ENCODE data around the gene AMPH. TPM values are rescaled to one million over a fixed set of nuclear protein-coding genes. Genes with fewer than 3 reads are reported as not detected.
A peak's percentile ranks its signal among the peaks of the same experiment; 100 is the strongest.
"Not testable (repeated sequence)": the region's sequence is repeated elsewhere in the genome, so short reads cannot be mapped to it uniquely, and the experiment has no call there.

AMPH gene
- total and polyA plus RNA-seq, 2 donors (not counting 1 experiment from before 2014, with no cell fraction given): 2.4 to 3.6 TPM

GRCh38 chr7:38349869-38350583, 281.1 kb downstream of the AMPH start:
- H3K9me3 ChIP-seq (ENCODE audit: control insufficient read depth, insufficient read depth, low read depth, low read length); H3K4me2 ChIP-seq (ENCODE audit: extremely low read depth, insufficient read depth, low read length); H3K36me3 ChIP-seq (ENCODE audit: control insufficient read depth, insufficient read depth, low read length); H3K27ac ChIP-seq (ENCODE audit: insufficient read depth, low read length); H3K4me3 ChIP-seq (replicated peaks in 1 of 4; ENCODE audit: control extremely low read depth in 1 of 4, insufficient read depth in 1 of 4, low read depth in 3 of 4, low read length in 4 of 4); H3K9ac ChIP-seq (ENCODE audit: insufficient read depth, low read length); H3K79me2 ChIP-seq (ENCODE audit: control insufficient read depth, insufficient read depth, low read length); H4K20me1 ChIP-seq (ENCODE audit: control insufficient read depth, extremely low read depth, insufficient read depth, low read length); H2AFZ ChIP-seq (ENCODE audit: low read length); H3K4me1 ChIP-seq (ENCODE audit: control insufficient read depth, extremely low read depth, insufficient read depth, low read length); H3K27me3 ChIP-seq (ENCODE audit: control insufficient read depth, insufficient read depth, low read length): not testable (repeated sequence)
- peak in 1 of 2 donors; percentile 10 for DNase-seq (ENCODE audit: low read depth in 2 of 2)
- peak in 1 of 2 donors; percentile 25 for TF ChIP-seq CTCF (conservative IDR thresholded peaks at IDR 0.05 in 1 of 2, IDR thresholded peaks at IDR 0.05 in 1 of 2; ENCODE audit: low read depth in 1 of 2, low read length in 2 of 2)

GRCh38 chr7:38349126-38349795, 281.9 kb downstream of the AMPH start:
- not testable (repeated sequence) for H3K9me3 ChIP-seq (ENCODE audit: control insufficient read depth, insufficient read depth, low read depth, low read length); H3K79me2 ChIP-seq (ENCODE audit: control insufficient read depth, insufficient read depth, low read length); H3K9ac ChIP-seq (ENCODE audit: insufficient read depth, low read length); H3K36me3 ChIP-seq (ENCODE audit: control insufficient read depth, insufficient read depth, low read length); H2AFZ ChIP-seq (ENCODE audit: low read length); H3K4me3 ChIP-seq (replicated peaks in 1 of 4; ENCODE audit: control extremely low read depth in 1 of 4, insufficient read depth in 1 of 4, low read depth in 3 of 4, low read length in 4 of 4); H4K20me1 ChIP-seq (ENCODE audit: control insufficient read depth, extremely low read depth, insufficient read depth, low read length); H3K27me3 ChIP-seq (ENCODE audit: control insufficient read depth, insufficient read depth, low read length); H3K27ac ChIP-seq (ENCODE audit: insufficient read depth, low read length); DNase-seq (ENCODE audit: low read depth in 2 of 2); H3K4me2 ChIP-seq (ENCODE audit: extremely low read depth, insufficient read depth, low read length); H3K4me1 ChIP-seq (ENCODE audit: control insufficient read depth, extremely low read depth, insufficient read depth, low read length)

GRCh38 chr7:38345299-38346172, 285.6 kb downstream of the AMPH start:
- H3K27ac ChIP-seq (ENCODE audit: insufficient read depth, low read length); H3K36me3 ChIP-seq (ENCODE audit: control insufficient read depth, insufficient read depth, low read length); H4K20me1 ChIP-seq (ENCODE audit: control insufficient read depth, extremely low read depth, insufficient read depth, low read length); H3K4me1 ChIP-seq (ENCODE audit: control insufficient read depth, extremely low read depth, insufficient read depth, low read length); H3K79me2 ChIP-seq (ENCODE audit: control insufficient read depth, insufficient read depth, low read length); H3K9me3 ChIP-seq (ENCODE audit: control insufficient read depth, insufficient read depth, low read depth, low read length); H3K4me3 ChIP-seq (replicated peaks in 1 of 4; ENCODE audit: control extremely low read depth in 1 of 4, insufficient read depth in 1 of 4, low read depth in 3 of 4, low read length in 4 of 4); H3K9ac ChIP-seq (ENCODE audit: insufficient read depth, low read length); H3K27me3 ChIP-seq (ENCODE audit: control insufficient read depth, insufficient read depth, low read length); H3K4me2 ChIP-seq (ENCODE audit: extremely low read depth, insufficient read depth, low read length); H2AFZ ChIP-seq (ENCODE audit: low read length): not testable (repeated sequence)
- peak; percentile 60 to 77 for TF ChIP-seq CTCF (conservative IDR thresholded peaks at IDR 0.05 in 1 of 2, IDR thresholded peaks at IDR 0.05 in 1 of 2; ENCODE audit: low read depth in 1 of 2, low read length in 2 of 2)
- DNase-seq (ENCODE audit: low read depth in 2 of 2): peak; percentile 35 to 37

- not testable (repeated sequence) for H3K4me1 ChIP-seq (ENCODE audit: control insufficient read depth, extremely low read depth, insufficient read depth, low read length); H3K4me2 ChIP-seq (ENCODE audit: extremely low read depth, insufficient read depth, low read length); DNase-seq (ENCODE audit: low read depth in 2 of 2); H2AFZ ChIP-seq (ENCODE audit: low read length); H3K79me2 ChIP-seq (ENCODE audit: control insufficient read depth, insufficient read depth, low read length); H3K4me3 ChIP-seq (replicated peaks in 1 of 4; ENCODE audit: control extremely low read depth in 1 of 4, insufficient read depth in 1 of 4, low read depth in 3 of 4, low read length in 4 of 4); H3K27ac ChIP-seq (ENCODE audit: insufficient read depth, low read length); H3K9me3 ChIP-seq (ENCODE audit: control insufficient read depth, insufficient read depth, low read depth, low read length); H3K9ac ChIP-seq (ENCODE audit: insufficient read depth, low read length); H4K20me1 ChIP-seq (ENCODE audit: control insufficient read depth, extremely low read depth, insufficient read depth, low read length); H3K36me3 ChIP-seq (ENCODE audit: control insufficient read depth, insufficient read depth, low read length); H3K27me3 ChIP-seq (ENCODE audit: control insufficient read depth, insufficient read depth, low read length)
Observed at GRCh38 chr7:38344741-38345140, 286.4 kb downstream of the AMPH start.

- H3K4me1 ChIP-seq (ENCODE audit: control insufficient read depth, extremely low read depth, insufficient read depth, low read length); H3K79me2 ChIP-seq (ENCODE audit: control insufficient read depth, insufficient read depth, low read length); H3K27me3 ChIP-seq (ENCODE audit: control insufficient read depth, insufficient read depth, low read length); H3K4me3 ChIP-seq (replicated peaks in 1 of 4; ENCODE audit: control extremely low read depth in 1 of 4, insufficient read depth in 1 of 4, low read depth in 3 of 4, low read length in 4 of 4); H4K20me1 ChIP-seq (ENCODE audit: control insufficient read depth, extremely low read depth, insufficient read depth, low read length); H3K9me3 ChIP-seq (ENCODE audit: control insufficient read depth, insufficient read depth, low read depth, low read length); H3K36me3 ChIP-seq (ENCODE audit: control insufficient read depth, insufficient read depth, low read length); H2AFZ ChIP-seq (ENCODE audit: low read length); H3K4me2 ChIP-seq (ENCODE audit: extremely low read depth, insufficient read depth, low read length); DNase-seq (ENCODE audit: low read depth in 2 of 2); H3K27ac ChIP-seq (ENCODE audit: insufficient read depth, low read length); H3K9ac ChIP-seq (ENCODE audit: insufficient read depth, low read length): not testable (repeated sequence)
Observed at GRCh38 chr7:38342135-38342534, 289.0 kb downstream of the AMPH start.
